Sigmoid colon (tissue), 4 donors: Measurements from ENCODE around the gene DNMT3B.

Experiments used
- CTCF ChIP-seq, 4 experiments: fragments of 450-650 bp in 3 of 4; fragments of 200-600 bp in 1 of 4; IDR thresholded peaks; one replicate each; pipeline ENCODE4 v1.5.1; 2016 to 2019; ENCODE audit warnings: antibody characterized with exemption in 4 of 4, mild to moderate bottlenecking in 3 of 4, moderate library complexity in 2 of 4
- EP300 ChIP-seq, 4 donors: sonication (generic); formaldehyde crosslinking; IDR thresholded peaks; one replicate each; pipeline ENCODE4 v1.6.1; 2017; ENCODE audit warnings: antibody characterized with exemption in 4 of 4
- POLR2A ChIP-seq, 2 donors: fragments of 450-650 bp; IDR thresholded peaks; one replicate each; pipeline ENCODE4 v1.6.1; 2016; ENCODE audit warnings: antibody characterized with exemption in 2 of 2, mild to moderate bottlenecking in 2 of 2, moderate library complexity in 2 of 2
- POLR2AphosphoS5 ChIP-seq, 4 donors: sonication (generic); formaldehyde crosslinking; IDR thresholded peaks; one replicate each; pipeline ENCODE4 v1.6.1; 2017; ENCODE audit warnings: antibody characterized with exemption in 4 of 4

GRCh38 chr20:32756156-32756555, 6.0 kb upstream of the DNMT3B start:
- TF ChIP-seq CTCF (IDR thresholded peaks at IDR 0.05) (no peak), POLR2AphosphoS5 (IDR thresholded peaks at IDR 0.05) (no peak), POLR2A (IDR thresholded peaks at IDR 0.05) (no peak), EP300 (IDR thresholded peaks at IDR 0.05) (no peak)
